C4-2B (cell line): ENCODE data around the gene CEL.
"Not testable (repeated sequence)": the region's sequence is repeated elsewhere in the genome, so short reads cannot be mapped to it uniquely, and the experiment has no call there.

Experiments used
- H3K27ac ChIP-seq: fragments of 450-650 bp; 2 replicates; pipeline ENCODE4 v1.5.1; 2017
- CTCF ChIP-seq: fragments of 450-650 bp; conservative IDR thresholded peaks from 2 replicates; pipeline ENCODE4 v1.5.1; 2017; ENCODE audit warnings: mild to moderate bottlenecking
- ZFX ChIP-seq: fragments of 450-650 bp; IDR thresholded peaks from 2 replicates; pipeline ENCODE4 v1.6.1; 2017

Gene CEL

GRCh38 chr9:133058550-133059320 lies 3.0 kb upstream of the CEL start:
- no peak for TF ChIP-seq CTCF
- no peak for TF ChIP-seq ZFX
- H3K27ac ChIP-seq = no peak overlapping the region

GRCh38 chr9:133059623-133060022 lies 2.2 kb upstream of the CEL start:
- TF ChIP-seq CTCF (no peak), ZFX (no peak)
- no peak overlapping the region for H3K27ac ChIP-seq

GRCh38 chr9:133060417-133060841 lies 1.4 kb upstream of the CEL start:
- TF ChIP-seq CTCF = no peak
- no peak for TF ChIP-seq ZFX
- no peak overlapping the region; the same call in 1 of the 2 replicates for H3K27ac ChIP-seq

GRCh38 chr9:133061019-133061763 lies 590 bp upstream of the CEL start:
- H3K27ac ChIP-seq = peak overlapping the region; percentile 0; the same call in 1 of the 2 replicates

GRCh38 chr9:133062569-133062968 lies 788 bp downstream of the CEL start:
- H3K27ac ChIP-seq = not testable (repeated sequence)

GRCh38 chr9:133063159-133063499 lies 1.3 kb downstream of the CEL start:
- TF ChIP-seq ZFX = no peak
- TF ChIP-seq CTCF = no peak
- no peak overlapping the region for H3K27ac ChIP-seq

- H3K27ac ChIP-seq = no peak overlapping the region
These were observed 1.9 kb downstream of the CEL start for GRCh38 chr9:133063500-133064231.

More at GRCh38 chr9:133063500-133064231, 1.9 kb downstream of the CEL start:
- TF ChIP-seq CTCF (no peak), ZFX (no peak)
